AG10803 (cell line): ENCODE data around the gene OR4C6.

Experiments
- DNase-seq: peaks from one replicate; pipeline ENCODE4 v3.0.0; 2010; ENCODE audit warnings: low read depth
- H3K4me3 ChIP-seq: 2 replicates; pipeline ENCODE4 v1.5.1; 2011; ENCODE audit warnings: mild to moderate bottlenecking, low read length, control low read depth
- CTCF ChIP-seq: conservative IDR thresholded peaks from 2 replicates; pipeline ENCODE4 v1.5.1; 2011; ENCODE audit warnings: mild to moderate bottlenecking, low read length, control low read depth, inconsistent platforms

OR4C6 gene

GRCh38 chr11:55661901-55662300 lies at the start of gene OR4C6:
OR4C6 (plus strand) TSS chr11:55662201; CDS start chr11:55665167, 2,966 bp downstream.
- no peak within 1 kb of the TSS for H3K4me3 ChIP-seq
- no peak for TF ChIP-seq CTCF
- DNase-seq: no peak

GRCh38 chr11:55624531-55624930 lies 37.5 kb upstream of the OR4C6 start:
- no peak overlapping the region for H3K4me3 ChIP-seq
- TF ChIP-seq CTCF: no peak
- no peak for DNase-seq

GRCh38 chr11:55634813-55635212 lies 27.2 kb upstream of the OR4C6 start, which contains the start of gene OR4P4:
OR4P4 (plus strand) TSS chr11:55635113.
- no peak for DNase-seq
- TF ChIP-seq CTCF: no peak
- no peak within 1 kb of the TSS for H3K4me3 ChIP-seq

GRCh38 chr11:55648027-55648426 lies 14.0 kb upstream of the OR4C6 start, which contains the start of gene OR4S2:
OR4S2 (plus strand) TSS chr11:55648327; CDS start chr11:55650904, 2,577 bp downstream.
- no peak for TF ChIP-seq CTCF

GRCh38 chr11:55652560-55652959 lies 9.4 kb upstream of the OR4C6 start:
- no peak for DNase-seq
- TF ChIP-seq CTCF: no peak
- H3K4me3 ChIP-seq: no peak overlapping the region

More at GRCh38 chr11:55648027-55648426, 14.0 kb upstream of the OR4C6 start, which contains the start of gene OR4S2:
- DNase-seq: no peak
- no peak within 1 kb of the TSS for H3K4me3 ChIP-seq

GRCh38 chr11:55655096-55655495 lies 6.9 kb upstream of the OR4C6 start:
- TF ChIP-seq CTCF: no peak
- no peak for DNase-seq
- no peak overlapping the region for H3K4me3 ChIP-seq

- no peak for DNase-seq
- no peak overlapping the region for H3K4me3 ChIP-seq
- no peak for TF ChIP-seq CTCF
Measured at GRCh38 chr11:55658031-55658573, 3.9 kb upstream of the OR4C6 start.
